Measurements from ENCODE around the gene RAB43.
"Not testable (repeated sequence)": the region's sequence is repeated elsewhere in the genome, so short reads cannot be mapped to it uniquely, and the experiment has no call there.

Gene RAB43

DNA sequence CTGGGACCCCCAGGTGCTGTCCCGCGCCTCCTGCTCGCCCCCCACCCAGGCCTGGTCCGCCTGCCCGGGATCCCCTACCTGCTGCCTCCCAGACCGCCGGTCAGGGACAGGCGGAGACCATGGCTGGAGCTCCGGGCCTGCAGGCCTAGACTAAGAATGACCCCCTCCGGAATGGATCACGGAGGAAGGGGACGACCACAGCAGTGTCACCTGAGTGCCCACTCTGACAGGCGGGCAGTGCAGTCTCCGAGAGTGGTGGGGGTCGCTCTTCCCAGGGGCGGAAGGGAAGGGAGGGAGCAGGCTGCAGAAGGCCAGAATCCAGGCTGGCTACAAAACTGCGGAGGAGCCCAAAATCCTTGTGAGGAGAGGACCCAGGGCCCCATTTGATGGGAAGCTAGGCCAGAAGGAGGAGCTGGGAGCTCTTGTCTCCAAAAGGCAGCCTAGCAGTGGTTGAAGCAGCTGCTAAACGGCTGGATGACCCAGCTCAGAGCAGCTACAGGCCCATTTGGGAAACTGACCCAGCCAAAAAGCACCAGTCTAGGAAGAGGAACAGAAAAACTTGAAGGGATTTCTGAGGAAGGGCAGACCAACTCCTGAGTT lies 908 bp upstream of the RAB43 start:
- peak in 3 of 56 donors; percentile 10 to 34 (median 34) for DNase-seq

DNA sequence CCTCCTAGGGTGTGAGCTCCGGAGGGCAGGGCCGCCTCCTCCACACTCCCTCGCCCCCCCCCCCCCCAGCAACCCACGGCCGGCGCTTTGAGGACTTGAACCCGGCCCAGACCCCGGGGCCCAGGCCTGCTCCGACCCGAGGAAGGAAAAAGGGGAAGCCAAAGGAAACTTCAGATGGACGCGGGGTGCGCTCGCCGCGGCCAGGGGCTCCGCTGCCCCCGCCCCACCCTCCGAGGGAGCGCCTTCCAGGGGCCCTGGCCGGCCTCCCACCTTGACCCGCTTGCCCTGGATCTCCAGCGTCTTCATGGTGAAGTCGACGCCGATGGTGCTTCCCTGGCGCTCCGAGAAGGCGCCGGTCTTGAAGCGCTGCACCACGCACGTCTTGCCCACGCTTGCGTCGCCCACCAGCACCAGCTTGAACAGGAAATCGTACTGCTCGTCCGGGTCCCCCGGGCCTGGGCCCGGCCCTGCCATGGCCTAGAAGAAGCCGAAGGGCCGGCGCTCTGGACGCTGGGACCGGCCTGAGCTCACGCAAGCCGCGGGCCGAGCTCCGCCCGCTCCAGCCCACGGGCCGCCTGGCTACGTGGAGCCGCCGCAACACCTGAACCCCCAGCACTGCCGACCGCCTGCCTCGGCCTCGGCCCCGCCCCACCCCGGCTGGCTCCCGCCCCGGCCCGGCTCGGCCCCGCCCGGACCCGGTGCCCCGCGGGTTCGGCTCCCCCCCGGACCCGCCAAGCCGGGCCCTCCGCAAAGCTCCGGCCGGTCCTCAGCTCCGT lies 400 bp downstream of the RAB43 start:
- peak in 13 of 56 donors; percentile 19 to 59 (median 43) for DNase-seq

DNA sequence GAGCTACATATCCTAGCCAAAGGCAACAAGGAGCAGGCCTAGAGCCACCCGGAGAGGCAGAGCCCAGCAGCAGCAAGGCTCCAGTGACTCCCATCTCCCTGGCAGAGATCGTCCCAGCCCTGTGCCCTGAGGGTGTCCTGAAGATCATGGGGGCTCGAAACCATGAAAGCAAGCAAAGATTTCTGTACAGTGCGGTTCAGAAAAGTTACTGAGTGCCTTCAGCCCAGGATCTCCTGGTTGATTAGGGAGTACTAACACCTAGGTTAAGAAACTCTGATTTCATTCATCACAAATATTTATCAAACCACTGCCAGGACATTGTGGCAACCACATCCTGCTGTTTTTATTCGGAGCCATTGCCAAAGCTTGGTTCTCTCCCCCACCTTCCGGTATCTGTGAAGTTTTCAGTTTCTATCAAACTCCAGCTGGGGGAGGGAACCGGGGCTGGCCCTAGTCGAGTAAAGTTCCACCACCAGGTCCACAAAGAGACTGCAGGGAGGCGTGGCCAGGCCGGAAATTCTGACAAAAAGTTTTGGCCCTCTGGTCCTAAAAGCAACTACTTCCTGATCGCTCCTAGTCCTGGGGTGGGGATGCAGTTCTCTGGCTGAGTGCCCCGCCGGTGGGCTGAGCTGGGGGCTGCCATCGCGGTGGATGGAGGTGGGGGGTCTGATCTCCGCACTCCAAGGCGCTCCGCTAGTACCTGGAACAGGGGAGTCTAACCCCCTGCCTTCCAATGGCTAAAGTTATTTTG lies 1.2 kb downstream of the RAB43 start:
- peak in 34 of 56 donors; percentile 4 to 58 (median 20) for DNase-seq

DNA sequence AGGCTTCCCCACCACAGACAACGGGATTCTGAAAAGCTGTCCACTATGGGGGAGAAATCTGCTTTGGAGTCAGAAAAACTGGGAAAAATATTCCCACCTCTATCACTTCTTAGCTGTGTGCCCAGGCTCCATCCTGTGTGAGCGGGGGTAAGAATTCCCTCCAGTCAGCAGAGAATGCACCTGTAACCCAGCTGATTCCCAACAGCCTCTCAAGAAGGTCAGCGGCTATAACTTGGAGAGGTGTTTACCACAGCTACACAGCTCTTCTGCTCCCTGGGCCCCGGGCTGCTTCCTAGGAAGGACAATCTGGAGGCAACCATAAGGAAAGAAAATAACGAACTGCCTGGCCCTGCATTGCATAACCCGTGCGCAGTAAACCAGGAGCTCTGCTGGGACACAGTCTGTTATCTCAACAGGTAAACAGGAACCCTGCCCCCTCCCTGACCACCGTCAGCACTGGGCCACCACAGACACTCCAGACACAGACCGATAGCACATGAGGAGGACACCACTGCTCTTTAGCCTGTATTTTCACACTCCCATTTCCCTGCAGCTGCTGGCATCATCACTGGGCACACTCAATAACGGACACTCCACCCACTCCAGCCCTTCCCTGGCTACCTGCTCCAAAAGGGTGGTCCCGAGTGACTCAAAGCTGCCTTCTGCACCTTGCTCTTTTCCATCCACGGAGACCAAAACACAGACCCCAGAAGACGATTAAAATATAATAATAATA lies 2.1 kb downstream of the RAB43 start:
- DNase-seq = no peak

DNA sequence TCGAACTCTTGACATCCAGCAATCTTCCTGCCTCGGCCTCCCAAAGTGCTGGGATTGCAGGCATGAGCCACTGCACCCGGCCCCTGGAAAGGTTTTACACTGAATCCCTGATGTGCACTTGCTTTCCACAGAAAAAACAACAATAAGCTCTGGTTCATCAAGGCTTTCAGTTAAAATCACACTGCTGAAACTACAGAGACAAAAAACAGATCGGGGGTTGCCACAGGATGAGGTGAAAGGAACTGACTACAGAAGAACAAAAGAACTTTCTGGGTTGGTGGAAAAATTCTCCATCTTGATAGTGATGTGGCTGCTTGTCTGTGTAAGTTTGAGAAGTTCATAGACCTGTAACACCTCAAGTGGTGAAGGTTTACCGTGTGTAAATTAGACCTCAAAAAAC lies 2.9 kb downstream of the RAB43 start:
- no peak for DNase-seq

DNA sequence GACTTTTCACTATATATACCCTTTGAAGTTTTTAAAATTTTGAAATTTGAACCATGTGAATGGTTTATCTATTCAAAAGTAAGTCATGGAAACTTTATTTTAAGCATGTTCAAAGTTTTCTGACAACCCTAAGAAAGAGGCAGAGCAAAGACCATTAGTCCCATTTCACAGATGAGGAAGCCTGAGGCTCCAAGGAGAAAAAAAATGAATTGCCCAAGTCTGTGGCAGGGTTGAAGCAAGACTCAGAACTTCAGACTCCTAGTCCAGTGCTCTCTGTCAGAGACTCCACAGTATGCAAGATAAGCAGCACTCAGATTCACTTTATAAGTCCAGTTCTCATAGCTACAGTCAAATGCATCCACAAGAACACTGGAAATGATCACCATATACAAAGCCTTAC lies 4.5 kb downstream of the RAB43 start:
- no peak for DNase-seq

DNA sequence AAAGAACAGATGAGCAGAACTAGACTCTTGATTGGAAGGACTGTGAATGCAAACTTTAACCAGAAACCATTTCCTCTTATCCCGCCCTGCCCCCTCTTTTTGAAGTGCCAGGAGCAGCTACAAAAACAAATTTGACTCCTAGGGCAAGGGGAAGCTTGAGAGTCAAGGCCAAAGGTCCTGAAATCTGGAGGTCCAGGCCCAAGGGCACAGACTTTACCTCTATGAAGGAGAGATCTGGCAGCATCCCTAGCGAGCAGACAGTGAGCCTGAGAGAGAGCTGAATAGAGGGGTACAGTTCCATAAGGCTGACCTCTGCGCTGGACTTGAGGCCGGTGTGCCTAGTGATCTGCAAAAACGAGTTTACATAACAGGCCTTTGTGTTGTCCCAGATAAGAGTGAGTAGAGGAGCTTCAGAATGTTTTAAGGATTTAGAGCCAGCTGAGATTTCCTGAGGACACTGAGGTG lies 5.1 kb downstream of the RAB43 start:
- no peak for DNase-seq

DNA sequence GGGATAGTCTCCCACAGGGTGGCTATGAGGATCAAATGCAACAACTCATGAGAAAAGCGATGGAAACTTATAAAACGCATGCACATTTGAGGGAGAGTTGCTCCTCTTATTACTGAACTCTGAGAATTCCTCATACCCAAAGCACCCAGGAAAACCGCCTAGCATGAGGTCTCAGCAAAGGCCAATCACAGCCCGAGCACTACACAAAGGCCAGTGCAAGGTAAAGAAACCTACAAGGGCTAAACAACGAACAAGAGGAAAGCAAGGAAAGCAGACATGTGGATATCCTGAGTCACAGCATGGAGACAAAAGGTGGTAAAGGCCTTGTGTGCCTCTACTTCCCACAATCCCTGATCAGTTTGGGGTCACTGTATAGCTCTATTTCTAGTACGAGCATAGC lies 7.1 kb downstream of the RAB43 start:
- DNase-seq = no peak

DNA sequence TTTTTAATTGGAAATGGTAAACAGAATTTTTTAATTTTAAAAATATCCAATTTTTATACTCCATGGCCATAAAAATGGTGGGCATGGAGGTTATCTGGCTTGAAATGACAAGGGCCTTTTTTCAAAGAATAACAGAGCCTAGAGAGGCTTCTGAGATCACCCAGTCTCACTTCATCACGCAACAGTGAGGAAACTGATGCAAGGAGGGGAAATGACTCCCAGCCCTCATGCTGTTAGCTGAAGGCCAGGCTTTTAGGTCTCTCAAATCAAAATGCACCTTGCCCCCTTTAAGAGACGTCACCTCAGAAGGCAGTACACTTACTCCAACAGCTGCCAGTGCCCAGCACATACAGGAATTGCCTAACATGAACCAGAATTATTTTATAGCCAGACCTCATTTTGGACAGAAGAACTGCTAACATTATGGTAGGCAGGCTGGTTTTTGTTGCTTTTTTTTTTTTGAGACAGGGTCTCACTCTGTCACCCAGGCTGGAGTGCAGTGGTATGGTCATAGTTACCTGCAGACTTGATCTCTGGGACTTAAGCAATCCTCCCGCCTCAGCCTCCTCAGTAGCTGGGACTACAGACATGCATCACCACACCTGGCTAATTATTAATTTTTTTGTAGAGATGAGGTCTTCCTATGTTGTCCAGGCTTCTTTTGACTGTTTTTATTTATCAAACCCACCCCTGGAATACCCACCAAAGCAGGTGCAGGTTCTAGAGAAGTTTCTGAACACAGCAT lies 9.1 kb downstream of the RAB43 start:
- DNase-seq = no peak

DNA sequence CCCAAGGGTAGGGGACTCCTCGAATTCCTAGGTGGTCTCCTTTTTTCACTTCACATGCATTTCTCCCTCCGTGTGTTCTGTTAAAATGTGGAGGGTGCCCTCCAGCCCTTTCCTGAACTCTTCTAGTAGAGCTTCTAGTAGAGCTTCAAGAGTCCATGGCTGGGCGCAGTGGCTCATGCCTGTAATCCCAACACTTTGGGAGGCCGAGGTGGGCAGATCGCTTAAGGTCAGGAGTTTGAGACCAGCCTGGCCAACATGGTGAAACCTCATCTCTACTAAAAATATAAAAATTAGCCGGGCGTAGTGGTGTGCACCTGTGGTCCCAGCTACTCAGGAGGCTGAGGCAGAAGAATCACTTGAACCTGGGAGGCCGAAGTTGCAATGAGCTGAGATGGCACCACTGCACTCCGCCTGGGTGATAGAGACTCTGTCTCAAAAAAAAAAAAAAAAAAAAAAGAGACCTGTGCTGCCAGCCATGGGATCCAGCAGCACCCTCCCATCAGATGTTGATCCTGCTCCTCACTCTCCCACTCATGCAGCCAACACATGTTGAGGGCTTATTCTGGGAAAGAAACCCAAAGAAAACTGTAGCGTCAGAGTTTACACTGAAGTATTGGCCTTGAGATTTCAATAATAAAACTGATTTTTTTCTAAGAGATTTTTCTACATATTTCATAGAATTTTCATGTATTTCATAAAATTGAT lies 10.4 kb downstream of the RAB43 start:
- DNase-seq = not testable (repeated sequence)

DNA sequence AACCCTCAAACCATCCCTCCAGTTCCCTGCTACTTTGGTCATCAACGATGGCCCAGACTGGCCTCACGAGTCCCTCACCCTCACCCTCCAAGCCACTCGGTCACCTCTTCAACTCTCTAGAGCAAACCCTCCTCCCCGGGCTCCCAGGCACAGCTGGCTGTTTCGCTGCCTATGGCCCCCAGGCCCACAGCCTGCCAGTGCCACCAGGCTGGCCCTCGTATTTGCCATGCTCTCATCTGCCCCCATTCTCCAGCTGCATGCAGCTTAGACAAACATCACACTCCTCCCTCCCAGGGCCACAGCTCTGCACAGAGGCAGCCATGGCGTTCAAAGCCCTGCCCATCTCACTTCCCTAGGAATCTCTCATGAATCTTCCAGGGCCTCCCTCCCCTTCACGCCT lies 13.8 kb downstream of the RAB43 start:
- DNase-seq = no peak

DNA sequence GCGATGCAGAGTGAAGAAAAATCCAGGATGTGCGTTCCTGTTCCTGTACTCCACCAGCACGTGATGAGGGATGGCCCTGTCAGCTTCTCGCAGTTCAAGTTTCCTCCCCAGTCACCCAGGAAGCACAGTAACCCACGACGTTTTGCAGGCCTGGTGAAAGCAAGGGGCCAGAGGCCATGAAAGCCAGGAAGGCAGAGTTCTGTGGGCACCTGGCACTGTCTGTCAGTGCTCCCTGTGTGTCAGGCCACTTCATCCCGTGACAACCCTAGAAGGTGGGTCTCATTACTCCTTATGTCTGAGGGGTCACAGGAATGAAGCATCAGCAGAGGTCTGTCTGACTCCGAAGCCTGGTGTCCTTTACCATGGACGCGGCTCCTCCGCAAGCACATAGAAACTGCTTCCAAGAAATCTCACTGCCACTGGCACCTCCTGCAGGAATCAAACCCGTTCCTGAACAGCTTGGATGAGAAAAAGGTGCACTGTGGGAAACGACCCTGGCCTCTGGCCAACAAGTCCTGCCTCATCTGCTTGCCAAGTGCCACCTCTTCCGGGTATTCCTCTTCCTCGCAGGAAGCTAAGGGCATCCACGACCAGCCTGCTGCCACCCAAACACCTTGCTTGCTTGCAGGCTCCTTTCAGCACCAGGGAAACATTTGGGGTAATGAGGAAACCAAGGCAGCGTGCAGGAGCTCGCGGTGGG lies 14.6 kb downstream of the RAB43 start:
- no peak for DNase-seq

DNA sequence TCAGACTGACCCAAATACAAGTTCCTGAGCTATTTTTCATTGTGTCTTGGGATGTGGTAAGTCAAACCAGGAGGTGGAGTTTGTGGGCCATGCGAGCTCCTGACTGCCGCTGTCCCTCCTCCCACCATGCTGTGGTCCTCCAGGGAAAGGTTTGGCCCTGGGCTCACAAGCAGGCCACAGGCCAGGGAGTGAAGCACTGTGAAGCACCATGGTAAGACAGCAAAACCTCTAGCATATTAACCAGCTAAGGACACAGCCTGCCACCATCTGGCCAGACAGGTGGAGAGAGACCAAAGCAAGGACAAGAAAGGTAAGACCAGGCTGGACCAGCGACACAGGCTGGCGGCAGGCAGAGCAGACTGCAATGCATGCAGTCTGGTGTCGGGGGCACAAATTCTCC lies 15.3 kb downstream of the RAB43 start:
- no peak for DNase-seq

DNA sequence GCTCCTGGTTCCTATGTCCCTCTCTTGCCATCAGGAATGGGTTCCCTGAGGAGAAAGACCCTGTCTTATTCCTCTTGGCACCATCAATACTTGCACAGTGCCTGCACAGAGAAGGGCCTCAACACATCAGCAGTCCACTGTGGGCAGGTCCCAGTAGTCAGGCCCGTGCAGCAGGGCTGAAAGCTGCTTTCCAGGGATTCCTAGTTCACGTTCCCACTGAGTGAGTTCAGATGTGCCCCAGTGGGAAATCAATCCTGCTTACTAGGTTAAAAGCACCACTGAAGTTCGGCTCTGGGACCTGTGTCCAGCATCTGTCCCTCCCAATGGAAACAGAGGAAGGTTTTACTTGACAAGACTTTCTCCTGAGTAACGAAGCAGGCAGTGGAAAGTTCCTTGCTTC lies 15.7 kb downstream of the RAB43 start:
- DNase-seq = no peak

DNA sequence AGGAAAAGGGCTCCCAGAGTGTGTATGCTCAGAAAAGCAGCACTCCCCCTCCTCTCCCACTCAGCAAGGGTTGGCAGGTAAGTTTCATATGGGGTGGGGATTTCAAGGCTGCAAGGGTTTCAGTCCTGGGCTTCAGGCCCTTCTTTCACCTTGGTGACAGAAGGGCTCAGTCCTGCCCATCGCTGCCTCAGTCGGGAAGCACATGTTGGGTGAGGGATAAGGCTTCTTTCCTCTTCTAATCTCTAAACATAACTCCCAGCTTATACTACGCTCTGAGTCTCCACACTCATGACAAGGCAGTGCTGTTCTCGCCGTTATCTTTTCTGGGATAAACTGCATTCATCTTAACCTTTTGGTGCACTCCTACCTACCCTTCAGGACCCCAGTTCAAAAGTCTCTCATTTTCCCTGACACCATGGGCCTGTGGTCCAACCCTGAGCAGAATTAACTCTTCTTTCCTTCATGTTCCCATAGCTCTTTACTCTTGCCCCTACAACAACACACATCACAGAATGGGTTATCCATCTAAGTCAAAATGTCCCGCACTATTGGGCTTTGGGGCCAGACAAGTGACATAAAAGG lies 17.0 kb downstream of the RAB43 start:
- no peak for DNase-seq

DNA sequence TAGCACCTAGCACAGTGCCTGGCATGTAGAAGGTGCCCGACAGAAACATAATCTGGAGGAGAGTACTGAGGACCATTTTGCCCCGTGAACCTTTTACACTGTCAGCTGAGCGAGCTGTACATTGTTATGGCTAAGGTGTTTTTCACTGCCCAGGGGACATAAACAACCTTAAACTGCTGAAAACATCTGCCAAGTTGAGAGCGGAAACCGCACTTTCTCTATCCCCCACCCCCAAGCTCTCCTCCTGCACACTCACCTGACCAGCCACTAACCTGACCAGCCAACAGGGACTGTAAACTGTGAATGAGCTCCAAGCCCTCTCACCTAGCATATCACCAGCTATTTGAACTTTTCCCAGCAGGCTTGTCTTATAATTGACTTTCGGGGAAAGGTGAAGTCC lies 17.6 kb downstream of the RAB43 start:
- no peak for DNase-seq

DNA sequence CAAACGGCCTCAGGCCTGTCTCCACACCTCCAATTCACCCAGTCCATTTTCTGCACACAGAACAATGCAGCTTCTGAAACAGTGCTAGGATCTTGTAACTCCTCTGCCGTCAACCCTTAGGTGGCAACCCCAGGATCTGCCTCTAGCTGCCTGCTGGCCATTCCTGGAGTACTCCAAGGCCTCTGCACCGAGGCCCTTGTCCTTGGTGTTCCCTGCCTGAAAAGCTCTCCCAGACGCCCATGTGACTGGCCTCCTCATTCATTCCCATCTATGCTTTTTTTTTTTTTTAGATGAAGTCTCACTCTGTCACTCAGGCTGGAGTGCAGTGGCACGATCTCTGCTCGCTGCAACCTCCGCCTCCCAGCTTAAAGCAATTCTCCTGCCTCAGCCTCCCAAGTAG lies 18.3 kb downstream of the RAB43 start:
- no peak for DNase-seq

DNA sequence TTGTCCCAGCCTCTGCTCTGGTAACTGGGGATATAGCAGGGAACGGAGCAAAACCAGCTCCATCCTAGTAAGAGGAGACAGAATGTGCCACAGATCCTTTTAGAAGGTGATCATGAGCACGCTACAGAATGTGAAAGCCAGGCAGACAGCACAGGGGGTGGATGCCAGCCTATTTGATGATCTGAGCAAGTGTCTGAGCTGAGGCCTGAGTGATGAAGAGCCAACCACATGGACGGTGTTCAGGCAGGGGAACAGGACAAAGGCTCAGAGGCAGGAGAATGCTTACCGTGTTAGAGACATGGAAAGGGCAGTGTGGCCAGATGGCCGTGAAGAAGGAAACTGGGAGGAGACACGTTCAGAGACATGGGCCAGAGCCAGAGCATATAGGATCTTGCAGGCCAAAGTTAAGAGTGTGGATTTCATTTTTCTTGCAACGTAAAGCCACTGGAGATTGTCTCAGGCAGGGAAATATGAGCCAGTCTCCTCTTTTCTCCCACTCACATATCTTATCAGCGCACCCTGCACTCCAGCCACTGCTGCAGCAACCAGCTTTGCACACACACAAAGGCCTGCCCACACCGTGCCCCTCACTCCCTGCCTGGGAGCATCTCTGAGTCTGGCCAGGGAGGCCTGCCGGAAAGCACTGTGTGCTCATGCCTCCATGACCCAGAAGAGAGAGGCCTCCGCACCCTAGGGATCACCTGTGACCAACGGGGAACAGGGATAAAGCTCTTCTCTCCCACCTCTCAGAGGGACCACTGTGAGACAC lies 20.1 kb downstream of the RAB43 start:
- DNase-seq = no peak

Measured in nucleus accumbens (tissue), 56 donors.